ENCODE results near the gene CISH.

DNA sequence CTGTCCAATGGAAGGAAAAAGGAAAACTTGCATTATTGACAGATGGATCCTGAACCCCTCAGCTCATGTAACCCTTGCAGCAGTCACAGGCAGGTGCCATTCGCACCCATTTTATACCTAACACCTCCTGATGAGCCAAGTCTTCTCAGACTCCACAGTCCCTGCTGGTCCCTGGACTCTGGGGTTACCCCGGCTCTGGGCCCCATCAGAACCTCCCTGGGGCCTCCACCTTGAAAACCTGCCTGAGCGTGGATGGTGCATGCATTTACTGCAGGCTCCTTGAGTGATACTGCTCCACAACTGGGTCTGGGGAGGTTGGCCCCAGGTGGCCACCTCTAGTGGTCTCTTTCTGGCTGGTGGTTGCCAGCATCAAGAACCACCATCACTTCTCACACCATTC, 47.3 kb upstream of the CISH start:
- TF ChIP-seq, protein P1, sequence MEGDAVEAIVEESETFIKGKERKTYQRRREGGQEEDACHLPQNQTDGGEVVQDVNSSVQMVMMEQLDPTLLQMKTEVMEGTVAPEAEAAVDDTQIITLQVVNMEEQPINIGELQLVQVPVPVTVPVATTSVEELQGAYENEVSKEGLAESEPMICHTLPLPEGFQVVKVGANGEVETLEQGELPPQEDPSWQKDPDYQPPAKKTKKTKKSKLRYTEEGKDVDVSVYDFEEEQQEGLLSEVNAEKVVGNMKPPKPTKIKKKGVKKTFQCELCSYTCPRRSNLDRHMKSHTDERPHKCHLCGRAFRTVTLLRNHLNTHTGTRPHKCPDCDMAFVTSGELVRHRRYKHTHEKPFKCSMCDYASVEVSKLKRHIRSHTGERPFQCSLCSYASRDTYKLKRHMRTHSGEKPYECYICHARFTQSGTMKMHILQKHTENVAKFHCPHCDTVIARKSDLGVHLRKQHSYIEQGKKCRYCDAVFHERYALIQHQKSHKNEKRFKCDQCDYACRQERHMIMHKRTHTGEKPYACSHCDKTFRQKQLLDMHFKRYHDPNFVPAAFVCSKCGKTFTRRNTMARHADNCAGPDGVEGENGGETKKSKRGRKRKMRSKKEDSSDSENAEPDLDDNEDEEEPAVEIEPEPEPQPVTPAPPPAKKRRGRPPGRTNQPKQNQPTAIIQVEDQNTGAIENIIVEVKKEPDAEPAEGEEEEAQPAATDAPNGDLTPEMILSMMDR (IDR thresholded peaks at IDR 0.05 in 4 of 5, conservative IDR thresholded peaks at IDR 0.05 in 1 of 5) = no peak
- TF ChIP-seq POLR2A (IDR thresholded peaks at IDR 0.05) = no peak
